K562 (cell line): ENCODE data around the gene PPP1R14D. TPM values are rescaled to one million over a fixed set of nuclear protein-coding genes. Genes with fewer than 3 reads are reported as not detected.
A peak's percentile ranks its signal among the peaks of the same experiment; 100 is the strongest.

Experiments used
- ATAC-seq: fragments of 200-7000 bp; cut with Tn5 transposase; 3 replicates; pipeline ENCODE4 v1.9.1; 2020; ENCODE audit warnings: moderate library complexity
- BruUV-seq: library from RNA; stranded (reverse); fragments of 400-500 nt; replicated peaks from 2 replicates; lab custom pipeline; 2021; lab: Mats Ljungman, UMichigan
- CTCF ChIA-PET: fragments of 300-600 bp; formaldehyde crosslinking; extraction: SDS; loops from one replicate; lab custom pipeline; 2021; ENCODE audit warnings: low intra/inter-chr PET ratio; lab: Yijun Ruan, JAX
- POLR2A ChIA-PET: fragments of 300-600, 350-650 bp; sonication (Branson Sonifier 250); formaldehyde crosslinking; extraction: SDS; loops from one replicate; lab custom pipeline; 2021; ENCODE audit warnings: antibody characterized with exemption, inconsistent platforms; lab: Yijun Ruan, JAX
- DNase-seq, 4 experiments: peaks; one replicate each; pipeline versions ENCODE4 v3.0.0 to v3.0.0-alpha.2; 2011 to 2018; ENCODE audit warnings: low spot score in 3 of 4, mixed read lengths in 3 of 4; ENCODE audit errors: extremely low read depth in 1 of 4
- FAIRE-seq: peaks from 2 replicates; lab custom pipeline; 2011; peaks lifted over from hg19 to GRCh38; lab: Jason Lieb, UNC
- H2AFZ ChIP-seq: 2 replicates; pipeline ENCODE4 v1.6.0; 2011; ENCODE audit warnings: low read depth, low read length, control low read depth, inconsistent platforms
- H3K27ac ChIP-seq: fragments of 200-600 bp; 3 replicates; pipeline ENCODE4 v1.8.0; 2011; ENCODE audit warnings: low read depth, mild to moderate bottlenecking, control low read depth, inconsistent platforms, low read length, moderate library complexity, mixed read lengths; ENCODE audit errors: extremely low read depth
- H3K27me3 ChIP-seq, 2 experiments: fragments of 300-600 bp in 1 of 2; 2 replicates in 1 of 2; 3 replicates in 1 of 2; pipeline versions ENCODE4 v1.6.0 to v1.8.0; 2011; ENCODE audit warnings: inconsistent platforms in 2 of 2, low read length in 2 of 2, mild to moderate bottlenecking in 1 of 2, mixed read lengths in 1 of 2, moderate library complexity in 1 of 2; ENCODE audit not compliant: control insufficient read depth in 2 of 2, insufficient read depth in 2 of 2
- H3K36me3 ChIP-seq: fragments of 300-600 bp; 3 replicates; pipeline ENCODE4 v1.8.0; 2011; ENCODE audit warnings: mild to moderate bottlenecking, low read length, inconsistent platforms; ENCODE audit not compliant: control insufficient read depth, insufficient read depth
- H3K4me1 ChIP-seq, 2 experiments: fragments of 200-600 bp in 1 of 2; replicated peaks in 1 of 2; 2 replicates in 1 of 2; 3 replicates in 1 of 2; pipeline versions ENCODE4 v1.5.1 to v1.8.0; 2011; ENCODE audit warnings: inconsistent platforms in 2 of 2, low read length in 2 of 2, mild to moderate bottlenecking in 1 of 2, mixed read lengths in 1 of 2, moderate library complexity in 1 of 2; ENCODE audit not compliant: control insufficient read depth in 2 of 2, insufficient read depth in 2 of 2
- H3K4me2 ChIP-seq: 2 replicates; pipeline ENCODE4 v1.6.1; 2011; ENCODE audit warnings: low read length, control low read depth, inconsistent platforms, mixed read lengths; ENCODE audit not compliant: insufficient read depth
- H3K4me3 ChIP-seq: fragments of 200-600 bp; sonication (generic), shearing (Covaris generic); 2 replicates; pipeline ENCODE4 v1.5.1; 2016; ENCODE audit warnings: control low read depth, inconsistent platforms
- H3K79me2 ChIP-seq: fragments of 200-600 bp; 3 replicates; pipeline ENCODE4 v1.8.0; 2011; ENCODE audit warnings: low read length, inconsistent platforms; ENCODE audit not compliant: control insufficient read depth, insufficient read depth
- H3K9ac ChIP-seq, 2 experiments: 2 replicates each; pipeline versions ENCODE4 v1.6.0 to v1.6.1; 2011; ENCODE audit warnings: low read depth in 2 of 2, low read length in 2 of 2, control low read depth in 1 of 2, inconsistent platforms in 1 of 2, mild to moderate bottlenecking in 1 of 2, mixed read lengths in 1 of 2; ENCODE audit not compliant: insufficient read depth in 1 of 2
- H3K9me1 ChIP-seq: one replicate; pipeline ENCODE4 v1.6.0; 2011; ENCODE audit warnings: inconsistent platforms, mild to moderate bottlenecking, low read length, moderate library complexity; ENCODE audit not compliant: control insufficient read depth, insufficient read depth
- H3K9me3 ChIP-seq: replicated peaks from 2 replicates; pipeline ENCODE4 v1.5.1; 2011; ENCODE audit warnings: low read depth, low read length, inconsistent platforms; ENCODE audit not compliant: control insufficient read depth, insufficient read depth
- H4K20me1 ChIP-seq: replicated peaks from 2 replicates; pipeline ENCODE4 v1.6.1; 2011; ENCODE audit warnings: low read length, inconsistent platforms, mixed read lengths; ENCODE audit not compliant: control insufficient read depth, insufficient read depth
- DIDO1 ChIP-seq: fragments of 450-650 bp; IDR thresholded peaks from 2 replicates; pipeline ENCODE4 v1.6.1; 2016; ENCODE audit warnings: low read depth, missing biosample characterization, missing genetic modification characterization
- ELK1 ChIP-seq: sonication (generic); formaldehyde crosslinking; IDR thresholded peaks from 2 replicates; pipeline ENCODE4 v1.8.1; 2022; ENCODE audit warnings: missing genetic modification reagents
- EP400 ChIP-seq: fragments of 450-650 bp; IDR thresholded peaks from 2 replicates; pipeline ENCODE4 v1.6.1; 2017; ENCODE audit warnings: antibody characterized with exemption, mild to moderate bottlenecking, moderate library complexity
- EWSR1 ChIP-seq: fragments of 450-650 bp; IDR thresholded peaks from 2 replicates; pipeline ENCODE4 v1.6.1; 2018; ENCODE audit warnings: borderline replicate concordance, mild to moderate bottlenecking, low read depth, moderate library complexity; ENCODE audit not compliant: partially characterized antibody
- FOXK2 ChIP-seq, 2 experiments: fragments of 450-650 bp; IDR thresholded peaks in 1 of 2; conservative IDR thresholded peaks in 1 of 2; 2 replicates each; pipeline ENCODE4 v1.6.1; 2016; ENCODE audit warnings: low read depth in 2 of 2, mild to moderate bottlenecking in 1 of 2
- GTF2F1 ChIP-seq: IDR thresholded peaks from 2 replicates; pipeline ENCODE4 v1.6.1; 2011; ENCODE audit warnings: low read depth, low read length, improper control_type of control experiment
- NFATC3 ChIP-seq: fragments of 450-650 bp; IDR thresholded peaks from 2 replicates; pipeline ENCODE4 v1.6.1; 2017; ENCODE audit warnings: mild to moderate bottlenecking
- NR4A1 ChIP-seq, 2 experiments: fragments of 250-450 bp in 1 of 2; fragments of 450-650 bp in 1 of 2; sonication (Bioruptor Pico) in 1 of 2; IDR thresholded peaks; 2 replicates each; pipeline versions ENCODE4 v1.4.0 to v1.6.1; 2016 to 2020; ENCODE audit warnings: mild to moderate bottlenecking in 2 of 2, missing compliant biosample characterization in 1 of 2, missing genetic modification characterization in 1 of 2, moderate library complexity in 1 of 2
- RBM39 ChIP-seq: fragments of 200-400 bp; formaldehyde crosslinking; optimal IDR thresholded peaks from 2 replicates; pipeline ENCODE3; 2018; ENCODE audit warnings: low read depth, low read length
- TRIM24 ChIP-seq, 2 experiments: fragments of 450-650 bp; IDR thresholded peaks; 2 replicates each; pipeline ENCODE4 v1.6.1; 2016
- ZFX ChIP-seq: sonication (generic); formaldehyde crosslinking; IDR thresholded peaks from 2 replicates; pipeline ENCODE4 v1.8.0; 2022; ENCODE audit warnings: mild to moderate bottlenecking, missing genetic modification reagents, moderate library complexity
- ZNF316 ChIP-seq: fragments of 450-650 bp; IDR thresholded peaks from 2 replicates; pipeline ENCODE4 v1.6.1; 2016
- ZNF318 ChIP-seq, 2 experiments: fragments of 450-650 bp; IDR thresholded peaks; 2 replicates each; pipeline ENCODE4 v1.6.1; 2016; ENCODE audit warnings: mild to moderate bottlenecking in 2 of 2, borderline replicate concordance in 1 of 2, low read depth in 1 of 2, moderate library complexity in 1 of 2
- ZNF699 ChIP-seq: fragments of 250-450 bp; sonication (Bioruptor Pico); IDR thresholded peaks from 2 replicates; pipeline ENCODE4 v1.8.0; 2021; ENCODE audit warnings: mild to moderate bottlenecking, moderate library complexity; ENCODE audit not compliant: insufficient replicate concordance
- ZNF766 ChIP-seq: fragments of 200-800 bp; sonication (Bioruptor generic); conservative IDR thresholded peaks from 2 replicates; pipeline ENCODE4 v1.6.1; 2016; ENCODE audit warnings: missing genetic modification characterization, missing compliant biosample characterization
- WGBS: fragments of 100-300 bp; shearing (Covaris generic); methylation state at CpG from one replicate; pipeline ENCODE4 v1.1.6; 2016; ENCODE audit warnings: low coverage, mixed read lengths; ENCODE audit not compliant: insufficient coverage; ENCODE audit errors: missing lambda C conversion rate; 5-methylcytosine and 5-hydroxymethylcytosine counted together
- in situ Hi-C: fragments of 300-500 bp; cut with MboI; formaldehyde crosslinking; loops from 4 replicates; pipeline ENCODE4 v1.15.0; 2018; ENCODE audit warnings: inconsistent platforms, mixed read lengths
- intact Hi-C: fragments of 100-400 bp; cut with micrococcal nuclease; formaldehyde crosslinking; loops from 2 replicates; pipeline ENCODE4 v1.14.2; 2022
- polyA plus RNA-seq, 8 experiments: library from polyadenylated mRNA; depleted of rRNA in 4 of 8; stranded (reverse) in 5 of 8; unstranded in 3 of 8; fragments of >200 nt; fragmentation: Nextera tagmentation in 2 of 8; fragmentation: Illumina TruSeq in 1 of 8; extraction: Ambion mirVana in 2 of 8; extraction: Trizol in 1 of 8; gene quantifications; 2 replicates each; pipeline versions ENCODE4 v1.2.1 to v1.2.3, GENCODE V29; 2011 to 2014; ENCODE audit warnings: inconsistent platforms in 1 of 8, missing spikeins in 1 of 8
- total RNA-seq, 7 experiments: library from RNA; depleted of rRNA in 6 of 7; stranded (reverse); fragments of >200 nt in 6 of 7; fragmentation: Illumina TruSeq in 2 of 7; extraction: Trizol in 2 of 7; gene quantifications; 2 replicates each; pipeline versions ENCODE4 v1.2.1 to v1.2.3, GENCODE V29; 2011 to 2021; ENCODE audit warnings: low replicate concordance in 1 of 7

Gene PPP1R14D
- total and polyA plus RNA-seq, 9 of the 15 experiments (the other 6 are each of a cell fraction or from before 2014, with no cell fraction given): 0.11 to 0.18 TPM; not detected in 7

- Histone ChIP-seq H3K4me1 (peaks cover 0 to 12% of the 10 kb centered on the region in 2 experiments; a peak in 3 of 5 replicates), H3K4me3 (no peak overlapping the region), H3K9me1 (no peaks in the 10 kb centered on the region), H3K27ac (no peak overlapping the region), H3K4me2 (no peak overlapping the region), H3K27me3 (no peaks in the 10 kb centered on the region), H2AFZ (no peak overlapping the region), H3K9me3 (no peaks in the 10 kb centered on the region), H4K20me1 (no peaks in the 10 kb centered on the region), H3K9ac (no peak overlapping the region), H3K36me3 (no peaks in the 10 kb centered on the region; the same call in 2 of the 3 replicates), H3K79me2 (no peaks in the 10 kb centered on the region)
- in situ Hi-C loops (no loop called here), intact Hi-C loops (no loop called here)
- CTCF ChIA-PET: no interaction called here
- BruUV-seq: no TSS peak
- ATAC-seq (no peak), FAIRE-seq (no peak), DNase-seq (peak in 1 of 4 experiments; percentile 4)
- 19% methylated on average over 7 of the region's 7 CpGs for WGBS
- POLR2A ChIA-PET: no interaction called here
- TF ChIP-seq NR4A1 (CRISPR knock-in tag; IDR thresholded peaks at IDR 0.05) (no peak), NR4A1 (tag; IDR thresholded peaks at IDR 0.05) (no peak), ZFX (CRISPR knock-in tag) (no peak), EWSR1 (no peak), ZNF766 (CRISPR knock-in tag) (no peak), GTF2F1 (no peak), NFATC3 (no peak), RBM39 (no peak), FOXK2 (conservative IDR thresholded peaks at IDR 0.05 in 1 of 2, IDR thresholded peaks at IDR 0.05 in 1 of 2; ENCODE audit: low read depth in 2 of 2) (no peak), EP400 (no peak), TRIM24 (IDR thresholded peaks at IDR 0.05) (no peak), DIDO1 (tag) (no peak), ZNF699 (CRISPR knock-in tag) (no peak), ELK1 (CRISPR knock-in tag) (no peak), ZNF316 (peak; percentile 91), ZNF318 (IDR thresholded peaks at IDR 0.05; ENCODE audit: borderline replicate concordance in 1 of 2, low read depth in 1 of 2) (no peak)
Observed at GRCh38 chr15:40819048-40819447, 9.5 kb downstream of the PPP1R14D start.
